Measurements from ENCODE around the gene PCGF3.

PCGF3 gene

GRCh38 chr4:687971-688853, 17.4 kb upstream of the PCGF3 start:
- H3K27ac ChIP-seq (ENCODE audit: low read depth, low read length), result no peak overlapping the region

DNA sequence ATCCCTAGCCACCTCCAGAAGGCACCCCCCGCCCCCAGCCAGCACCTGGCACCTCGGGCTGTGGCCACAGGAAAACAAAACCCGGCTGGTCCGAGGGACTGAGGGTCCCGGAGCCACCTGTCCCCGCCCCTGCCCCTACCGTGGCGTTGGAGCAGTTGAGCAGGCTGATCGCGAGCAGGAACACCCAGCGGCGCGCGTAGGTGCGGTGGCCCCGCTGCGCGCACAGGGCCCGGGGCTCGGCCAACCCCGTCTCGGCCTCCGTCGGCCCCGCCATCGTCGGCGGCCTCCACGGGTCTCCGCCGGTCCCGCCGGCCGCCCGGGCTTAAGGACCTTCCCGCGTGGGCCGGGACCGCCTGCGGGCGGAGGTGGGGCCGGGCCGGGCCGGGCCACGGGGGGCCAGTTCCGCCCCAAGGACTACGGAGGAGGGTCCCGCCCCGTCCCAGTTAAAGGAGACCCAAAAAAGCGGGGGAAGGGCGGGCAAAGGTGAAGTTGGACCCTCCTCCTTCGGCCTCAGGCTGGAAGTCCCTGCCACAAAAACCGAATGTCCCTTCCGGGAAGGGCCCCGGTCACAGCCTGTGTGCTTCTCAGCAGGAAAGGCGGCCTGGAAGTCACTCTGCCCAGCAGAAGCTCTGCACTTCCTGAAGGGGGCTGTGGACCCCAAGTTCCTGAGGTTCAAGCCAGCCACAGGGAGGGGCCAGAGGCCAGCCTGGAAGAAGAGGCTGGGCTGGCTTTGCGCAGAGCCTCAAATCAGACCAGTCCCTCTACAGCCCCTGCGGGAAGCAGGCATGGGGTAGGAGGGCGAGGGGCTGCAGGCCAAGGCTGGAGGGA, 16.6 kb upstream of the PCGF3 start, which contains the start of gene SLC49A3:
Gene SLC49A3 (minus strand): TSS at position 298 of the 828 bp plus-strand sequence. CDS start 24 bp downstream, at position 274.
- Histone ChIP-seq H3K4me3 (ENCODE audit: insufficient read depth, low read length, poor library complexity, severe bottlenecking) (no peak within 1 kb of the TSS), H3K36me3 (ENCODE audit: low read length) (no peaks in the 10 kb centered on the region), H3K9me2 (replicated peaks; ENCODE audit: insufficient read depth, low read length) (no peaks in the 10 kb centered on the region), H3K27ac (ENCODE audit: low read depth, low read length) (no peak within 1 kb of the TSS), H3K9ac (ENCODE audit: low read length) (no peak within 1 kb of the TSS), H3F3A (ENCODE audit: insufficient read depth) (no peaks in the 10 kb centered on the region), H4K20me1 (ENCODE audit: low read depth, low read length) (no peaks in the 10 kb centered on the region), H3K27me3 (ENCODE audit: low read length) (no peaks in the 10 kb centered on the region), H3K9me3 (ENCODE audit: insufficient read depth, low read length) (no peaks in the 10 kb centered on the region), H3K4me2 (ENCODE audit: low read depth, low read length, poor library complexity, severe bottlenecking) (no peak within 1 kb of the TSS), H3K79me2 (ENCODE audit: insufficient read depth, low read length) (no peaks in the 10 kb centered on the region), H2AFZ (ENCODE audit: low read depth, low read length, severe bottlenecking) (no peak within 1 kb of the TSS)
- TF ChIP-seq CTCF (IDR thresholded peaks at IDR 0.05; ENCODE audit: insufficient read depth, low read length, poor library complexity, severe bottlenecking) (no peak), EZH2phosphoT487 (conservative IDR thresholded peaks at IDR 0.05; ENCODE audit: low read length) (no peak)

More at GRCh38 chr4:687971-688853, 17.4 kb upstream of the PCGF3 start:
- H3K4me3 ChIP-seq (ENCODE audit: insufficient read depth, low read length, poor library complexity, severe bottlenecking), result no peak overlapping the region
- H3F3A ChIP-seq (ENCODE audit: insufficient read depth), result no peaks in the 10 kb centered on the region
- no peaks in the 10 kb centered on the region for H4K20me1 ChIP-seq (ENCODE audit: low read depth, low read length)
- no peak overlapping the region for H2AFZ ChIP-seq (ENCODE audit: low read depth, low read length, severe bottlenecking)
- TF ChIP-seq CTCF (IDR thresholded peaks at IDR 0.05; ENCODE audit: insufficient read depth, low read length, poor library complexity, severe bottlenecking) (no peak), EZH2phosphoT487 (conservative IDR thresholded peaks at IDR 0.05; ENCODE audit: low read length) (no peak)
- no peaks in the 10 kb centered on the region for H3K36me3 ChIP-seq (ENCODE audit: low read length)
- no peak overlapping the region for H3K4me2 ChIP-seq (ENCODE audit: low read depth, low read length, poor library complexity, severe bottlenecking)
- H3K27me3 ChIP-seq (ENCODE audit: low read length), result no peaks in the 10 kb centered on the region
- no peak overlapping the region for H3K9ac ChIP-seq (ENCODE audit: low read length)
- no peaks in the 10 kb centered on the region for H3K9me3 ChIP-seq (ENCODE audit: insufficient read depth, low read length)
- no peaks in the 10 kb centered on the region for H3K79me2 ChIP-seq (ENCODE audit: insufficient read depth, low read length)
- no peaks in the 10 kb centered on the region for H3K9me2 ChIP-seq (replicated peaks; ENCODE audit: insufficient read depth, low read length)

GRCh38 chr4:689723-690122, 15.9 kb upstream of the PCGF3 start:
- Histone ChIP-seq H3K79me2 (ENCODE audit: insufficient read depth, low read length) (no peaks in the 10 kb centered on the region), H3K27ac (ENCODE audit: low read depth, low read length) (no peak overlapping the region), H3K4me2 (ENCODE audit: low read depth, low read length, poor library complexity, severe bottlenecking) (no peak overlapping the region), H3K9me2 (replicated peaks; ENCODE audit: insufficient read depth, low read length) (no peaks in the 10 kb centered on the region), H4K20me1 (ENCODE audit: low read depth, low read length) (no peaks in the 10 kb centered on the region), H3K9me3 (ENCODE audit: insufficient read depth, low read length) (no peaks in the 10 kb centered on the region), H3K36me3 (ENCODE audit: low read length) (no peaks in the 10 kb centered on the region), H2AFZ (ENCODE audit: low read depth, low read length, severe bottlenecking) (no peak overlapping the region), H3K9ac (ENCODE audit: low read length) (no peak overlapping the region), H3K27me3 (ENCODE audit: low read length) (no peaks in the 10 kb centered on the region), H3F3A (ENCODE audit: insufficient read depth) (no peaks in the 10 kb centered on the region), H3K4me3 (ENCODE audit: insufficient read depth, low read length, poor library complexity, severe bottlenecking) (no peak overlapping the region)
- no peak for TF ChIP-seq EZH2phosphoT487 (conservative IDR thresholded peaks at IDR 0.05; ENCODE audit: low read length)
- TF ChIP-seq CTCF (IDR thresholded peaks at IDR 0.05; ENCODE audit: insufficient read depth, low read length, poor library complexity, severe bottlenecking), result no peak
